GM12878 (cell line): ENCODE measurements around the gene CCDC97. TPM values are rescaled to one million over a fixed set of nuclear protein-coding genes. Genes with fewer than 3 reads are reported as not detected.
A peak's percentile ranks its signal among the peaks of the same experiment; 100 is the strongest.

Experiments used
- ATAC-seq: fragments of 200-7000 bp; cut with Tn5 transposase; 3 replicates; pipeline ENCODE4 v1.9.1; 2020; ENCODE audit warnings: mild to moderate bottlenecking, moderate library complexity
- BruUV-seq: library from RNA; stranded (reverse); fragments of 400-500 nt; replicated peaks from 2 replicates; lab custom pipeline; 2021; lab: Mats Ljungman, UMichigan
- CTCF ChIA-PET: fragments of 300-600 bp; sonication (Branson Sonifier 250); formaldehyde crosslinking; extraction: SDS; loops from one replicate; lab custom pipeline; 2021; ENCODE audit warnings: inconsistent platforms; lab: Yijun Ruan, JAX
- POLR2A ChIA-PET: fragments of 350-600 bp; formaldehyde crosslinking; extraction: SDS; loops from one replicate; lab custom pipeline; 2021; ENCODE audit warnings: inconsistent platforms; lab: Charles Lee
- RAD21 ChIA-PET: fragments of 300-600 bp; sonication (Branson Sonifier 250); formaldehyde crosslinking; loops from one replicate; lab custom pipeline; 2023; ENCODE audit warnings: antibody characterized with exemption; ENCODE audit not compliant: unreplicated experiment; lab: Charles Lee
- SMC1A ChIA-PET: fragments of 300-600 bp; sonication (Branson Sonifier 250); formaldehyde crosslinking; loops from one replicate; lab custom pipeline; 2023; ENCODE audit not compliant: unreplicated experiment, uncharacterized antibody; lab: Charles Lee
- DNase-seq: peaks from one replicate; pipeline ENCODE4 v3.0.0-alpha.2; 2011; ENCODE audit warnings: low read depth, low spot score
- FAIRE-seq: peaks from 3 replicates; lab custom pipeline; 2011; peaks lifted over from hg19 to GRCh38; lab: Jason Lieb, UNC
- H2AFZ ChIP-seq: 2 replicates; pipeline ENCODE4 v1.6.0; 2011; ENCODE audit warnings: low read depth, low read length, control low read depth; ENCODE audit not compliant: control insufficient read depth
- H3K27ac ChIP-seq: 2 replicates; pipeline ENCODE4 v1.5.1; 2011; ENCODE audit warnings: control low read depth; ENCODE audit not compliant: control insufficient read depth, insufficient read depth
- H3K27me3 ChIP-seq, 2 experiments: replicated peaks in 1 of 2; 2 replicates each; pipeline versions ENCODE4 v1.6.0 to v1.6.1; 2011; ENCODE audit warnings: low read length in 1 of 2; ENCODE audit not compliant: control insufficient read depth in 2 of 2, insufficient read depth in 2 of 2
- H3K36me3 ChIP-seq, 2 experiments: 2 replicates each; pipeline ENCODE4 v1.5.1; 2011; ENCODE audit warnings: low read length in 1 of 2; ENCODE audit not compliant: control insufficient read depth in 2 of 2, insufficient read depth in 2 of 2
- H3K4me1 ChIP-seq: 2 replicates; pipeline ENCODE4 v1.6.1; 2011; ENCODE audit warnings: mild to moderate bottlenecking, low read length, moderate library complexity, mixed read lengths; ENCODE audit not compliant: control insufficient read depth, insufficient read depth
- H3K4me2 ChIP-seq: 2 replicates; pipeline ENCODE4 v1.6.0; 2011; ENCODE audit warnings: control low read depth; ENCODE audit not compliant: control insufficient read depth, insufficient read depth
- H3K4me3 ChIP-seq: fragments of 200-600 bp; sonication (generic); 2 replicates; pipeline ENCODE4 v1.5.1; 2016
- H3K79me2 ChIP-seq: 2 replicates; pipeline ENCODE4 v1.6.0; 2011; ENCODE audit warnings: low read length; ENCODE audit not compliant: control insufficient read depth, insufficient read depth
- H3K9ac ChIP-seq: 2 replicates; pipeline ENCODE4 v1.8.0; 2011; ENCODE audit warnings: low read length, control low read depth, mixed read lengths; ENCODE audit not compliant: control insufficient read depth, insufficient read depth
- H3K9me3 ChIP-seq: replicated peaks from 3 replicates; pipeline ENCODE4 v1.5.1; 2011; ENCODE audit warnings: mild to moderate bottlenecking, low read length; ENCODE audit not compliant: control insufficient read depth, insufficient read depth
- H4K20me1 ChIP-seq: 2 replicates; pipeline ENCODE4 v1.6.0; 2011; ENCODE audit not compliant: control insufficient read depth, insufficient read depth
- ATF7 ChIP-seq: fragments of 450-650 bp; IDR thresholded peaks from 2 replicates; pipeline ENCODE4 v1.6.1; 2016; ENCODE audit warnings: low read depth, mild to moderate bottlenecking
- CREM ChIP-seq: IDR thresholded peaks from 2 replicates; pipeline ENCODE4 v1.6.1; 2014; ENCODE audit warnings: antibody characterized with exemption, low read depth
- DPF2 ChIP-seq: fragments of 450-650 bp; IDR thresholded peaks from 2 replicates; pipeline ENCODE4 v1.6.1; 2017; ENCODE audit warnings: mild to moderate bottlenecking
- KAT2A ChIP-seq: conservative IDR thresholded peaks from 2 replicates; pipeline ENCODE4 v1.6.1; 2011; ENCODE audit warnings: low read depth, low read length; ENCODE audit not compliant: control insufficient read depth
- KLF5 ChIP-seq: fragments of 450-650 bp; IDR thresholded peaks from 2 replicates; pipeline ENCODE4 v1.6.1; 2014; ENCODE audit warnings: mild to moderate bottlenecking; ENCODE audit not compliant: partially characterized antibody
- MEF2A ChIP-seq: IDR thresholded peaks from 2 replicates; pipeline ENCODE4 v1.6.1; 2011; ENCODE audit warnings: low read depth, mild to moderate bottlenecking, low read length, moderate library complexity; ENCODE audit not compliant: insufficient read depth
- POLR2A ChIP-seq: IDR thresholded peaks from 2 replicates; pipeline ENCODE4 v1.6.1; 2011; ENCODE audit warnings: low read depth, mild to moderate bottlenecking, low read length
- POLR2AphosphoS5 ChIP-seq: IDR thresholded peaks from 2 replicates; pipeline ENCODE4 v1.6.1; 2011; ENCODE audit warnings: mild to moderate bottlenecking, low read length, inconsistent platforms
- RAD21 ChIP-seq: IDR thresholded peaks from 2 replicates; pipeline ENCODE4 v1.6.1; 2011; ENCODE audit warnings: mild to moderate bottlenecking, low read depth, low read length, moderate library complexity; ENCODE audit not compliant: insufficient read depth
- RFX5 ChIP-seq: IDR thresholded peaks from 2 replicates; pipeline ENCODE4 v1.6.1; 2011; ENCODE audit warnings: low read depth, low read length, improper control_type of control experiment
- SIX5 ChIP-seq: IDR thresholded peaks from 2 replicates; pipeline ENCODE4 v1.6.1; 2011; ENCODE audit warnings: mild to moderate bottlenecking, low read depth, low read length, moderate library complexity; ENCODE audit not compliant: severe bottlenecking
- TAF1 ChIP-seq: IDR thresholded peaks from 2 replicates; pipeline ENCODE4 v1.6.1; 2011; ENCODE audit warnings: mild to moderate bottlenecking, low read depth, low read length, borderline replicate concordance
- ZNF274 ChIP-seq: IDR thresholded peaks from one replicate; pipeline ENCODE4 v1.8.0; 2011; ENCODE audit not compliant: insufficient read length, insufficient read depth
- WGBS: methylation state at CpG from one replicate; pipeline ENCODE4 v1.1.6; 2016; ENCODE audit warnings: low lambda C conversion rate; ENCODE audit not compliant: insufficient replicate concordance, insufficient coverage; ENCODE audit errors: missing lambda C conversion rate; 5-methylcytosine and 5-hydroxymethylcytosine counted together
- in situ Hi-C: fragments of 300-500 bp; cut with MboI; formaldehyde crosslinking; loops from 9 replicates; pipeline ENCODE4 v1.14.3; 2018; ENCODE audit warnings: mixed read lengths
- intact Hi-C: fragments of 100-400 bp; cut with micrococcal nuclease; formaldehyde crosslinking; loops from one replicate; pipeline ENCODE4 v1.14.2; 2022; ENCODE audit not compliant: unreplicated experiment
- polyA plus RNA-seq, 11 experiments: library from polyadenylated mRNA; depleted of rRNA in 4 of 11; unstranded in 6 of 11; stranded (reverse) in 5 of 11; fragments of >200 nt; fragmentation: Nextera tagmentation in 4 of 11; fragmentation: Illumina TruSeq in 1 of 11; extraction: Ambion mirVana in 4 of 11; extraction: Trizol in 1 of 11; gene quantifications; 1 replicate in 1 of 11; 2 replicates in 10 of 11; pipeline versions ENCODE4 v1.2.1 to v1.2.3, GENCODE V29; 2011 to 2016; ENCODE audit warnings: inconsistent platforms in 2 of 11, missing spikeins in 2 of 11, low read depth in 1 of 11
- total RNA-seq, 4 experiments: library from RNA; depleted of rRNA in 3 of 4; stranded (reverse); fragments of >200 nt in 3 of 4; fragmentation: Illumina TruSeq in 1 of 4; extraction: Trizol in 1 of 4; gene quantifications; 2 replicates each; pipeline versions ENCODE4 v1.2.1 to v1.2.3, GENCODE V29; 2013 to 2021
- TF ChIP-seq, protein P1 (sequence below): IDR thresholded peaks from 2 replicates; pipeline ENCODE4 v1.6.1; 2011; ENCODE audit warnings: borderline replicate concordance, low read depth, mild to moderate bottlenecking, moderate library complexity, low read length; ENCODE audit not compliant: insufficient read depth, poor library complexity, severe bottlenecking
- TF ChIP-seq, protein P2 (sequence below): fragments of 450-650 bp; formaldehyde crosslinking; IDR thresholded peaks from 2 replicates; pipeline ENCODE4 v1.4.0; 2020; ENCODE audit warnings: mild to moderate bottlenecking, moderate library complexity
- TF ChIP-seq, protein P3 (sequence below): fragments of 450-650 bp; formaldehyde crosslinking; IDR thresholded peaks from 2 replicates; pipeline ENCODE4 v1.5.0; 2022; ENCODE audit warnings: mild to moderate bottlenecking, missing genetic modification characterization

The CCDC97 gene
- total and polyA plus RNA-seq, 10 of the 15 experiments (the other 5 are each of a cell fraction or from before 2014, with no cell fraction given): 1.8 to 34.1 (median 18.8) TPM

DNA sequence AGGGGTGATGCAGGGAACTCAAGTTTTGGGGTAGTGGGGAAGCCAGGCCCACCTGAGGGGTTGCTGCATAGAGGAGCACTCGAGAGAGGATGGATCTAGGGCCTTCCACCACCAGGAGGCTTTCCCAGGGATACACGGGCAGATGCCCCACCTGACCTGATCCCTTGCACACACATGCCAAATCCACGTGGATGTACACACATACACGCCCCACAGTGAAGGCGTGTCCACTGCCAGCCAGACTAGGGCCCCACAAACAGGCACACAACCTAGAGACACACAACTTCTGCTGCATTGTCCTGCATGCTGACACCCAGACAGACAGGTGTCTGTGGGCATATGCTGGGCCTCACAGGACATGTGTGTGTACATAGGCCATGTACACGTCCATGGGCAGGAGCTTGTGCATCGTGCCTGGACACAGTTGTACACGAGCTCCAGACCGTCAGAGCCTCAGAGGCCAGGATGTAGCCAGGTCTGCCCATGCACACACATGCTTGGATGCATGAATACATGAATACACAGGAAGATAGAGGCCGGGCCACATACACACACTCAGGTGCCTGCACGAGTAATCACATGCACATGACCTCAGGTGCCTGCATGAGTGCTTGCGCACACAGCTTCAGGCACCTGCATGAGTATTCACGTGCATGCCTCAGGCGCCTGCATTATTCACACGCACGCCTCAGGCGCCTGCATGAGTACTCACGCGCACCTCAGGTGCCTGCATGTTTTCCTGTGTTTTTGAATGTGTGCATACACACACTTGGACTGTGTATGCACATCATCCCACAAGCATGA lies 8.9 kb downstream of the CCDC97 start:
- no peak for TF ChIP-seq SIX5
- no peak for TF ChIP-seq CREM
- TF ChIP-seq, protein P1, sequence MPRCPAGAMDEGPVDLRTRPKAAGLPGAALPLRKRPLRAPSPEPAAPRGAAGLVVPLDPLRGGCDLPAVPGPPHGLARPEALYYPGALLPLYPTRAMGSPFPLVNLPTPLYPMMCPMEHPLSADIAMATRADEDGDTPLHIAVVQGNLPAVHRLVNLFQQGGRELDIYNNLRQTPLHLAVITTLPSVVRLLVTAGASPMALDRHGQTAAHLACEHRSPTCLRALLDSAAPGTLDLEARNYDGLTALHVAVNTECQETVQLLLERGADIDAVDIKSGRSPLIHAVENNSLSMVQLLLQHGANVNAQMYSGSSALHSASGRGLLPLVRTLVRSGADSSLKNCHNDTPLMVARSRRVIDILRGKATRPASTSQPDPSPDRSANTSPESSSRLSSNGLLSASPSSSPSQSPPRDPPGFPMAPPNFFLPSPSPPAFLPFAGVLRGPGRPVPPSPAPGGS: peak; percentile 83
- peak; percentile 67 for TF ChIP-seq POLR2A
- no peak for TF ChIP-seq MEF2A
- TF ChIP-seq RAD21: no peak
- no peak for TF ChIP-seq KLF5
- TF ChIP-seq, protein P2, sequence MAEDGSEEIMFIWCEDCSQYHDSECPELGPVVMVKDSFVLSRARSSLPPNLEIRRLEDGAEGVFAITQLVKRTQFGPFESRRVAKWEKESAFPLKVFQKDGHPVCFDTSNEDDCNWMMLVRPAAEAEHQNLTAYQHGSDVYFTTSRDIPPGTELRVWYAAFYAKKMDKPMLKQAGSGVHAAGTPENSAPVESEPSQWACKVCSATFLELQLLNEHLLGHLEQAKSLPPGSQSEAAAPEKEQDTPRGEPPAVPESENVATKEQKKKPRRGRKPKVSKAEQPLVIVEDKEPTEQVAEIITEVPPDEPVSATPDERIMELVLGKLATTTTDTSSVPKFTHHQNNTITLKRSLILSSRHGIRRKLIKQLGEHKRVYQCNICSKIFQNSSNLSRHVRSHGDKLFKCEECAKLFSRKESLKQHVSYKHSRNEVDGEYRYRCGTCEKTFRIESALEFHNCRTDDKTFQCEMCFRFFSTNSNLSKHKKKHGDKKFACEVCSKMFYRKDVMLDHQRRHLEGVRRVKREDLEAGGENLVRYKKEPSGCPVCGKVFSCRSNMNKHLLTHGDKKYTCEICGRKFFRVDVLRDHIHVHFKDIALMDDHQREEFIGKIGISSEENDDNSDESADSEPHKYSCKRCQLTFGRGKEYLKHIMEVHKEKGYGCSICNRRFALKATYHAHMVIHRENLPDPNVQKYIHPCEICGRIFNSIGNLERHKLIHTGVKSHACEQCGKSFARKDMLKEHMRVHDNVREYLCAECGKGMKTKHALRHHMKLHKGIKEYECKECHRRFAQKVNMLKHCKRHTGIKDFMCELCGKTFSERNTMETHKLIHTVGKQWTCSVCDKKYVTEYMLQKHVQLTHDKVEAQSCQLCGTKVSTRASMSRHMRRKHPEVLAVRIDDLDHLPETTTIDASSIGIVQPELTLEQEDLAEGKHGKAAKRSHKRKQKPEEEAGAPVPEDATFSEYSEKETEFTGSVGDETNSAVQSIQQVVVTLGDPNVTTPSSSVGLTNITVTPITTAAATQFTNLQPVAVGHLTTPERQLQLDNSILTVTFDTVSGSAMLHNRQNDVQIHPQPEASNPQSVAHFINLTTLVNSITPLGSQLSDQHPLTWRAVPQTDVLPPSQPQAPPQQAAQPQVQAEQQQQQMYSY (CRISPR knock-in tag): no peak
- TF ChIP-seq, protein P3, sequence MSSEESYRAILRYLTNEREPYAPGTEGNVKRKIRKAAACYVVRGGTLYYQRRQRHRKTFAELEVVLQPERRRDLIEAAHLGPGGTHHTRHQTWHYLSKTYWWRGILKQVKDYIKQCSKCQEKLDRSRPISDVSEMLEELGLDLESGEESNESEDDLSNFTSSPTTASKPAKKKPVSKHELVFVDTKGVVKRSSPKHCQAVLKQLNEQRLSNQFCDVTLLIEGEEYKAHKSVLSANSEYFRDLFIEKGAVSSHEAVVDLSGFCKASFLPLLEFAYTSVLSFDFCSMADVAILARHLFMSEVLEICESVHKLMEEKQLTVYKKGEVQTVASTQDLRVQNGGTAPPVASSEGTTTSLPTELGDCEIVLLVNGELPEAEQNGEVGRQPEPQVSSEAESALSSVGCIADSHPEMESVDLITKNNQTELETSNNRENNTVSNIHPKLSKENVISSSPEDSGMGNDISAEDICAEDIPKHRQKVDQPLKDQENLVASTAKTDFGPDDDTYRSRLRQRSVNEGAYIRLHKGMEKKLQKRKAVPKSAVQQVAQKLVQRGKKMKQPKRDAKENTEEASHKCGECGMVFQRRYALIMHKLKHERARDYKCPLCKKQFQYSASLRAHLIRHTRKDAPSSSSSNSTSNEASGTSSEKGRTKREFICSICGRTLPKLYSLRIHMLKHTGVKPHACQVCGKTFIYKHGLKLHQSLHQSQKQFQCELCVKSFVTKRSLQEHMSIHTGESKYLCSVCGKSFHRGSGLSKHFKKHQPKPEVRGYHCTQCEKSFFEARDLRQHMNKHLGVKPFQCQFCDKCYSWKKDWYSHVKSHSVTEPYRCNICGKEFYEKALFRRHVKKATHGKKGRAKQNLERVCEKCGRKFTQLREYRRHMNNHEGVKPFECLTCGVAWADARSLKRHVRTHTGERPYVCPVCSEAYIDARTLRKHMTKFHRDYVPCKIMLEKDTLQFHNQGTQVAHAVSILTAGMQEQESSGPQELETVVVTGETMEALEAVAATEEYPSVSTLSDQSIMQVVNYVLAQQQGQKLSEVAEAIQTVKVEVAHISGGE (CRISPR knock-in tag): no peak
- no peak for TF ChIP-seq ZNF274
- no peak for TF ChIP-seq TAF1
- TF ChIP-seq POLR2AphosphoS5: peak; percentile 58
- no peak for TF ChIP-seq DPF2
- no peak for TF ChIP-seq ATF7
- no peak for TF ChIP-seq KAT2A
- no peak for TF ChIP-seq RFX5
- H3K4me2 ChIP-seq: no peak overlapping the region
- BruUV-seq: no TSS peak
- in situ Hi-C loops (no loop called here), intact Hi-C loops (no loop called here)
- H3K27me3 ChIP-seq: no peaks in the 10 kb centered on the region
- no peak overlapping the region for H3K27ac ChIP-seq
- ChIA-PET SMC1A (no interaction called here), RAD21 (no interaction called here), CTCF (no interaction called here), POLR2A (no interaction called here)
- no peak for FAIRE-seq
- H4K20me1 ChIP-seq: no peaks in the 10 kb centered on the region
- no peaks in the 10 kb centered on the region for H3K9me3 ChIP-seq
- no peak overlapping the region for H3K9ac ChIP-seq
- 76% methylated on average over 19 of the region's 19 CpGs for WGBS
- ATAC-seq: no peak; the same call in 2 of the 3 replicates
- H3K79me2 ChIP-seq: no peaks in the 10 kb centered on the region
- H3K4me1 ChIP-seq: no peaks in the 10 kb centered on the region
- H3K4me3 ChIP-seq: no peak overlapping the region
- H3K36me3 ChIP-seq: peaks cover 16 to 33% of the 10 kb centered on the region in 2 experiments
- DNase-seq: no peak
- no peak overlapping the region for H2AFZ ChIP-seq
